ENCODE results near the gene MYBBP1A. TPM values are rescaled to one million over a fixed set of nuclear protein-coding genes. Genes with fewer than 3 reads are reported as not detected.

Gene MYBBP1A
- total RNA-seq, 4 donors from 2014 or later = 25.4 to 148 (median 81.5) TPM

- Histone ChIP-seq H3K27me3 (peaks cover 46% of the 10 kb centered on the region), H3K4me1 (peaks cover 0 to 16% (median 12%) of the 10 kb centered on the region in 4 donors), H3K36me3 (no peaks in the 10 kb centered on the region), H3K27ac (peak overlapping the region in 1 of 4 donors; percentile 9), H3K4me3 (peak overlapping the region in 3 of 4 donors; percentile 23 to 45 (median 40)), H3K9me3 (no peaks in the 10 kb centered on the region)
- no peak for TF ChIP-seq CTCF (IDR thresholded peaks at IDR 0.05)
- no peak for TF ChIP-seq POLR2A (IDR thresholded peaks at IDR 0.05)
- no peak for TF ChIP-seq EP300 (IDR thresholded peaks at IDR 0.05; ENCODE audit: low read depth)
- TF ChIP-seq POLR2AphosphoS5 (IDR thresholded peaks at IDR 0.05) = no peak
- no peak for DNase-seq
- 27% methylated on average over 47 of the region's 57 CpGs; no CpG with 5 or more reads in 1 of the 2 donors for WGBS, 2 donors (ENCODE audit: low coverage in 1 of 2)
- intact Hi-C loops (cut with DNase I; ENCODE audit: low total_unique reads) (no loop called here), in situ Hi-C loops (cut with MboI; ENCODE audit: low pct_ligation_motif_present in 1 of 4, low pct_unique_long_range_greater_than_20kb in 1 of 4, low sequenced_read_pairs in 3 of 4) (no loop called here)
Observed at GRCh38 chr17:4584917-4585637, 29.9 kb upstream of the MYBBP1A start.

DNA sequence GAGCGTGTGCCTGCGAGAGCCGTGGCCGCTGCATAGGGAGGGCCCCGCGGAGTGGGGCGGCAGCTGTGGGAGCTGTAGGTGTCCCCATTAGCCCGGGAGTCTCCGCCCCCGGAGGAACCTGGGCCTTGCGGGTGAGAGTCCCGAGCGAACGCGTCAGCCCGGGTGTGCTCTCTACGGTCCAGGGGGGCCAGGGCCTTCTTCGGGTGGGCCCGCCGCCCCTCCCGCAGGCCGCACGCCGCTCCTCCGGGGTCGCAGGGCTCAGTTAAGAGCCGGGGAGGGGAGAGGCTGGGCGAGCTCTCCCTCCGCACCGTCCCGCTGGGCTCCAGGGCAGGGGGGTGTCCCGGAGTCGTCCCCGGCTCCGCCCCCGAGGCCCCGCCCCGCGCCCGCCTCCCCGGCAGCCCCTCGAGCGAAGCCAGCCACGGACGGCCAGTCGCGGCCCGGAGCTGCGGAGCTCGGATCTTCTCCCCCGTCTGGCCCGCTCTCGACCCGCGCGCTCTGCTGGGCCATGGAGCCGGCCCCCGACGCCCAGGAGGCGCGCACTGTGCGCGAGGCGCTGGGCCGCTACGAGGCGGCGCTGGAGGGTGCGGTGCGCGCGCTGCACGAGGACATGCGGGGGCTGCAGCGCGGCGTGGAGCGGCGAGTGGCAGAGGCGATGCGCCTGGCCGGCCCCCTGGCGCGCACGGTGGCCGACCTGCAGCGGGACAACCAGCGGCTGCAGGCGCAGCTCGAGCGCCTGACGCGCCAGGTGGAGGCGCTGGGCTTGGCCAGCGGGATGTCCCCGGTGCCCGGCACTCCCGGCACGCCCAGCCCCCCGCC lies 29.1 kb upstream of the MYBBP1A start, which contains the start of gene SMTNL2:
TSS of gene SMTNL2 (plus strand) at position 429 of the 816 bp plus-strand sequence. CDS start at position 506, 77 bp downstream.
- H3K4me3 ChIP-seq = peak within 1 kb of the TSS; percentile 2 to 45 (median 32)
- DNase-seq = no peak
- H3K36me3 ChIP-seq = no peaks in the 10 kb centered on the region
- H3K27ac ChIP-seq = peak within 1 kb of the TSS in 1 of 4 donors; percentile 9
- TF ChIP-seq EP300 (IDR thresholded peaks at IDR 0.05; ENCODE audit: low read depth) (no peak), CTCF (IDR thresholded peaks at IDR 0.05) (no peak)
- H3K4me1 ChIP-seq = peaks cover 0 to 16% (median 12%) of the 10 kb centered on the region in 4 donors
- no peaks in the 10 kb centered on the region for H3K9me3 ChIP-seq
- in situ Hi-C loops (cut with MboI; ENCODE audit: low pct_ligation_motif_present in 1 of 4, low pct_unique_long_range_greater_than_20kb in 1 of 4, low sequenced_read_pairs in 3 of 4) = no loop called here
- peaks cover 46% of the 10 kb centered on the region for H3K27me3 ChIP-seq
- 1% methylated on average over 52 of the region's 100 CpGs; no CpG with 5 or more reads in 1 of the 2 donors for WGBS, 2 donors (ENCODE audit: low coverage in 1 of 2)
- intact Hi-C loops (cut with DNase I; ENCODE audit: low total_unique reads) = no loop called here

DNA sequence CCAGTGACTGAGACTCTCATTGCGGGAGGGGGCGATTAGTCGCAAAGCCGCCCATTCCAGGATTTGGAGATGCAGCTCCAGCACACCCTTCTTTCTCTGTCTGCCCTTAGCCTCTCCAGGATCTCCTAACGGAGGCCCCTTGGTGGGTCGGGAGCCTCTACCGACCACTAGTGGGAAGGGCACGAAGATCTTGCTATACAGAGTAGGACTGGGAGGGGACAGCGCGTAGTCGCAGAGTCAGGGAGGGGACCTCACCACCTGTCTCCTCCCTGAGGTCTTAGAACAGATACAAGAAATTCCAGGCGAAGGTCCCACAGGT lies 28.6 kb upstream of the MYBBP1A start:
- in situ Hi-C loops (cut with MboI; ENCODE audit: low pct_ligation_motif_present in 1 of 4, low pct_unique_long_range_greater_than_20kb in 1 of 4, low sequenced_read_pairs in 3 of 4) (no loop called here), intact Hi-C loops (cut with DNase I; ENCODE audit: low total_unique reads) (no loop called here)
- H3K27ac ChIP-seq = no peak overlapping the region
- peaks cover 0 to 16% (median 12%) of the 10 kb centered on the region in 4 donors for H3K4me1 ChIP-seq
- no peak for DNase-seq
- TF ChIP-seq POLR2A (IDR thresholded peaks at IDR 0.05) = no peak
- peak in 2 of 5 experiments; percentile 12 to 15 for TF ChIP-seq CTCF (IDR thresholded peaks at IDR 0.05)
- no peak for TF ChIP-seq EP300 (IDR thresholded peaks at IDR 0.05; ENCODE audit: low read depth)
- no peaks in the 10 kb centered on the region for H3K36me3 ChIP-seq
- peaks cover 46% of the 10 kb centered on the region for H3K27me3 ChIP-seq
- peak overlapping the region in 3 of 4 donors; percentile 23 to 45 (median 40) for H3K4me3 ChIP-seq
- H3K9me3 ChIP-seq = no peaks in the 10 kb centered on the region
- 18% methylated on average over 12 of the region's 12 CpGs; no CpG with 5 or more reads in 1 of the 2 donors for WGBS, 2 donors (ENCODE audit: low coverage in 1 of 2)

DNA sequence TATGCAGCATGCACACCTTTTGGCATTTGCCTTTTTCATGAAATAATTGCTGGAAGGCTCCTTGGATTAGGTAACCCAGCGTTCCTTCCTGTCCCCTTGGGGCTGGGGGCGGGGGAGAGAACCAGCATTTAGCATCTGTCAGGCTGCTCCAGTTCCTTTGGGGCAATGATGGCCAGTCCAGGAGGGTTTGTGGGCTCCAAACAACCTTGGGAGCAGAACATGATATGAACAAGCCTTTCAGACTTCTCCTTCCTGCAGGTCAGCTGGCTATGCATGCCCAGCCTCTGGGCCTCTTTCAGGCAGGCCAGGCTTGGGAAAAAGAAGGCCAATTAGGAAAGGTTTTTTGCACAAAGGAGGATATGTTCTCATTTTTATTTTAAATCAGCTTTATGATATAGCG lies 28.0 kb upstream of the MYBBP1A start:
- Histone ChIP-seq H3K27me3 (peaks cover 46% of the 10 kb centered on the region), H3K4me1 (peaks cover 0 to 16% (median 12%) of the 10 kb centered on the region in 4 donors), H3K36me3 (no peaks in the 10 kb centered on the region), H3K4me3 (no peak overlapping the region), H3K27ac (no peak overlapping the region), H3K9me3 (no peaks in the 10 kb centered on the region)
- no peak for DNase-seq
- TF ChIP-seq EP300 (IDR thresholded peaks at IDR 0.05; ENCODE audit: low read depth) = no peak
- TF ChIP-seq POLR2A (IDR thresholded peaks at IDR 0.05) = no peak
- TF ChIP-seq POLR2AphosphoS5 (IDR thresholded peaks at IDR 0.05) = no peak
- TF ChIP-seq CTCF (IDR thresholded peaks at IDR 0.05) = no peak
- WGBS, 2 donors (ENCODE audit: low coverage in 1 of 2) = 78 to 88% methylated on average over 1 to 3 of the region's 3 CpGs
- intact Hi-C loops (cut with DNase I; ENCODE audit: low total_unique reads) = no loop called here
- in situ Hi-C loops (cut with MboI; ENCODE audit: low pct_ligation_motif_present in 1 of 4, low pct_unique_long_range_greater_than_20kb in 1 of 4, low sequenced_read_pairs in 3 of 4) = no loop called here
